LNCaP clone FGC (cell line): ENCODE measurements around the gene FAM221A.

Source experiments
- DNase-seq: peaks from one replicate; pipeline ENCODE4 v3.0.0-alpha.2; 2011; ENCODE audit warnings: low read depth
- H3K4me3 ChIP-seq: 2 replicates; pipeline ENCODE4 v1.5.1; 2011; ENCODE audit warnings: mild to moderate bottlenecking, low read depth, low read length, control low read depth
- TF ChIP-seq, protein P1 (sequence below): IDR thresholded peaks from 2 replicates; pipeline ENCODE4 v1.5.1; 2012; ENCODE audit warnings: mild to moderate bottlenecking; ENCODE audit not compliant: control insufficient read depth, insufficient read depth; ENCODE audit errors: extremely low read depth

FAM221A gene, protein sequence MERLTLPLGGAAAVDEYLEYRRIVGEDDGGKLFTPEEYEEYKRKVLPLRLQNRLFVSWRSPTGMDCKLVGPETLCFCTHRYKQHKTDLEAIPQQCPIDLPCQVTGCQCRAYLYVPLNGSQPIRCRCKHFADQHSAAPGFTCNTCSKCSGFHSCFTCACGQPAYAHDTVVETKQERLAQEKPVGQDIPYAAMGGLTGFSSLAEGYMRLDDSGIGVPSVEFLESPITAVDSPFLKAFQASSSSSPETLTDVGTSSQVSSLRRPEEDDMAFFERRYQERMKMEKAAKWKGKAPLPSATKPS

DNA sequence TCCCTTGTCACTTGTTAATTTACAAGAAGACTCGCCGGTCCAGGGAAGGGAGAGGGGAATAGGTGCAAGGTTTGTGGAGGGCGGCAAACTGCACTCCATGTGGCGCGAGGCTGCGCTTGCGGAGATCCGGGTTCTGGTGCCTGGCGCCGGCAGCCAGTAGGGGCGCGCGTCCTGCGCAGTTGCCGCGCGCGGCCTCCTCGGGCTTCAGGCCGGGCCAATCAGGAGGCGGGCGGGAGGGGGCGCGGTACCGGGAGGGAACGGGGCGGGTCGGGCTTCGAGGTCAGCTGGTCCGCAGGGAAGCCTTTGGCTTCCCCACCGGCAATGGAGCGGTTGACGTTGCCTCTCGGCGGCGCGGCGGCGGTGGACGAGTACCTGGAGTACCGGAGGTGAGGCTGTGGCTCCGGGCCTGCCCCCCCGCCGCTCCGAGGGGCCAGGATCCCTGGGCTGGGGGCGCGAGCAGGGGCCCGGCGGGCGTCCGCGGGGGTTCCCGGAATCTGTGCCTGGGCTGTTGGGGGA is at the start of gene FAM221A:
TSS of gene FAM221A (plus strand) at position 302 of the 516 bp plus-strand sequence. CDS start at position 322, 20 bp downstream.
- peak within 1 kb of the TSS; percentile 71 for H3K4me3 ChIP-seq
- TF ChIP-seq, protein P1, sequence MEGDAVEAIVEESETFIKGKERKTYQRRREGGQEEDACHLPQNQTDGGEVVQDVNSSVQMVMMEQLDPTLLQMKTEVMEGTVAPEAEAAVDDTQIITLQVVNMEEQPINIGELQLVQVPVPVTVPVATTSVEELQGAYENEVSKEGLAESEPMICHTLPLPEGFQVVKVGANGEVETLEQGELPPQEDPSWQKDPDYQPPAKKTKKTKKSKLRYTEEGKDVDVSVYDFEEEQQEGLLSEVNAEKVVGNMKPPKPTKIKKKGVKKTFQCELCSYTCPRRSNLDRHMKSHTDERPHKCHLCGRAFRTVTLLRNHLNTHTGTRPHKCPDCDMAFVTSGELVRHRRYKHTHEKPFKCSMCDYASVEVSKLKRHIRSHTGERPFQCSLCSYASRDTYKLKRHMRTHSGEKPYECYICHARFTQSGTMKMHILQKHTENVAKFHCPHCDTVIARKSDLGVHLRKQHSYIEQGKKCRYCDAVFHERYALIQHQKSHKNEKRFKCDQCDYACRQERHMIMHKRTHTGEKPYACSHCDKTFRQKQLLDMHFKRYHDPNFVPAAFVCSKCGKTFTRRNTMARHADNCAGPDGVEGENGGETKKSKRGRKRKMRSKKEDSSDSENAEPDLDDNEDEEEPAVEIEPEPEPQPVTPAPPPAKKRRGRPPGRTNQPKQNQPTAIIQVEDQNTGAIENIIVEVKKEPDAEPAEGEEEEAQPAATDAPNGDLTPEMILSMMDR = peak; percentile 56
- no peak for DNase-seq

DNA sequence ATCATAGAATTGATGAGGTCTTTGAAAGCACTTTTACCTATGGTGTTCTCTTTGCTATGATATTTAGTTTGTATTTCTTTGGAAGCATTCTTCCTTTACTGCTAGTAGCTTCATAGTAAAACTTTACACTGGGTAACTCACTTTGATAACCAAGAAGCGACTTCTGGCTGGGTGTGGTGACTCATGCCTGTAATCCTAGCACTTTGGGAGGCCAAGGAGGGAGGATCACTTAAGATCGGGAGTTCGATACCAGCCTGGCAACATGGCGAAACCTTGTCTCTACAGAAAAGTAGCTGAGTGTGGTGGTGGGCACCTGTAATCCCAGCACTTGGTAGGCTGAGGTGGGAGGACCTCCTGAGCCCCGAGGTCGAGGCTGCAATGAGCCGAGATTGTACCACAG is 46.6 kb upstream of the FAM221A start:
- H3K4me3 ChIP-seq = no peak overlapping the region
- DNase-seq = no peak
- TF ChIP-seq, protein P1 = no peak

DNA sequence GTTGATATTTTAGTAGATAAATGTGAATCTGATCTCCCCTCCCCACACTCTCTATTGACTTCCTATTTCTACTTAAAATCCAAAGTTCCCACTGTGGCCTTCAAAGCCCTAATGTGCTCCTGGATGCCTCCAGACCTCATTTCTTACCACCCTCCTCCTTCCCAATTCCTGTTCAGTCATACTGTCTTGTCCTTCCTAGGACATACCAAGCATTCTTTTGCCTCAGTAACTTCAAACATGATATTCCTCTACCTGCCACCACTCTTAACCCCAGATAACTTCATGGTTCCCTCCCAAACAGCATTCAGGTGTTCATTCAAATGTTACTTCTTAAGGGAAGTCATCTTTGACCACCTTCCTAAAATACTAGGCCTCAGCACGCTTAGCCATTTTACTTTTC is 34.2 kb upstream of the FAM221A start:
- TF ChIP-seq, protein P1 = no peak
- DNase-seq = no peak
- no peak overlapping the region for H3K4me3 ChIP-seq

DNA sequence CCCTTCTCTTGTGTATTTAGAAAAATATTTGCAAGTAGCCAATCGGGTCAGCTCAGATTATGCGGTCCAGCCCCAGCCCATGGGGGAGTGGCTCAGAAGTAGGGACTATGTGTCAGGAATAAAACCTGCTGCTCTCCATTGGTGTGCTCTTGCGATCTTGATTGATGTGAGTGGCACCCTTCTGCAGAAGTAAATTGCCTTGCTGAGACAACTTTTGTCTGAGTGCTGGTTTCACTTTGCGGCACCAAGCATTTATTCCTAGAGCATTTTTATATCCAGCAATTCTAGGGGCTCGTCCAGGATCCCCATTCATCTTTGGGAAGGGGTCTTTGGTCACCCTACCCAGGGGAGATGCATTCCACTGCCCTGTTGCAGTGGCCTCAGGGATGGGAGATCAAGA is 26.1 kb upstream of the FAM221A start:
- H3K4me3 ChIP-seq = no peak overlapping the region
- TF ChIP-seq, protein P1 = no peak
- no peak for DNase-seq

DNA sequence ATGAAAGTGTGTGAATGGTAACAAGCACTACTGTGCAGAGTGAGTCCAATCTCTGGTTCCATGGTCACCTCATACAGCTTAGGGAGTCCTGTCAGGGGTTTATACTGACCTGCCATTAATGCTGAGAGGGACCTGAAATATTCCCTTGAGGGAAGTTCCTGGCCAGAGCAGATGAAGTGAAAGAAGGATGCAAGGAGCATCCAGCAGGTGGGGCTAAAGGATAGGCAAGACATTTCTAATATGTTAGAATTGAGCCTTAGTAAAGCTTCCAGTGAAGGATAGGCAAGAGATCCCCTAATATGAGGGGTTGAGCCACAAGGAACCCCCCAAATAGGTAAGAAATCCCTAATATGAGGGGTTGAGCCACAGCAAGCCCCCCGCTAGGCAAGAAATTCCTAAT is 25.5 kb upstream of the FAM221A start:
- no peak overlapping the region for H3K4me3 ChIP-seq
- no peak for DNase-seq
- TF ChIP-seq, protein P1 = peak; percentile 47

DNA sequence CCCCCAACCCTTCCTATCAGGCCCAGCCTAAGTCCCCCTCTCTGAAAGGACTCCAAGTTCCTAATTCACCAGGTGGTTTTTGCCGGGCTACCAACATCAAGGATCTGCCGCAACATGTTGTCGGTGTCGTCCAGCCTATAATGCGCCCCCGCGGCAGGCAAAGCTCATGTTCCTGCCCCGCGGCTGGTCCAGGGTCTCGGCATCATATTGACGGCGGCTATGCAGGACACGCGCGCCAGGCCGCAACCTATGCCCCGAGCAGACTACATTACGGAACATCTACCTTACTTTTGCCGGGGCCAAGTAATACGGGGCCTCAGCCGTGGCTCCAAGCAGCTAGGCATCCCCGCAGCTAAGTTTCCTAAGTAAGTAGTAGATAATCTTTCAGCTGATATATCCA is 24.6 kb upstream of the FAM221A start:
- TF ChIP-seq, protein P1 = no peak
- no peak overlapping the region for H3K4me3 ChIP-seq
- DNase-seq = no peak
